Measurements from ENCODE around the gene C6orf62. TPM values are rescaled to one million over a fixed set of nuclear protein-coding genes. Genes with fewer than 3 reads are reported as not detected.
"Not testable (repeated sequence)": the region's sequence is repeated elsewhere in the genome, so short reads cannot be mapped to it uniquely, and the experiment has no call there.

Gene C6orf62
- total and polyA plus RNA-seq, 2 experiments from 2014 or later, result 66.7 to 79.9 TPM

GRCh38 chr6:24738741-24739140 lies 19.8 kb upstream of the C6orf62 start:
- Histone ChIP-seq H3K9me2 (ENCODE audit: insufficient read depth) (peaks cover 8% of the 10 kb centered on the region; the same call in 1 of the 2 replicates), H3F3A (replicated peaks; ENCODE audit: low read depth) (no peaks in the 10 kb centered on the region), H2AFZ (peak overlapping the region; percentile 63), H3K4me2 (no peak overlapping the region), H3K4me1 (ENCODE audit: insufficient read depth) (no peaks in the 10 kb centered on the region), H3K36me3 (ENCODE audit: insufficient read depth) (no peaks in the 10 kb centered on the region), H3K79me2 (replicated peaks; ENCODE audit: insufficient read depth) (no peaks in the 10 kb centered on the region), H3K27ac (ENCODE audit: low read depth) (no peak overlapping the region), H3K27me3 (ENCODE audit: insufficient read depth) (no peaks in the 10 kb centered on the region), H3K4me3 (no peak overlapping the region), H4K20me1 (replicated peaks; ENCODE audit: insufficient read depth) (no peaks in the 10 kb centered on the region)
- no peaks in the 10 kb centered on the region for H3K36me3 Mint-ChIP-seq (ENCODE audit: low read depth)
- TF ChIP-seq STAT1 (IDR thresholded peaks at IDR 0.05; ENCODE audit: unreplicated experiment) (no peak), EZH2 (IDR thresholded peaks at IDR 0.05; ENCODE audit: low read depth, unreplicated experiment) (no peak), ZNF114 (CRISPR knock-in tag; IDR thresholded peaks at IDR 0.05) (no peak)
- TF ChIP-seq, protein P1, sequence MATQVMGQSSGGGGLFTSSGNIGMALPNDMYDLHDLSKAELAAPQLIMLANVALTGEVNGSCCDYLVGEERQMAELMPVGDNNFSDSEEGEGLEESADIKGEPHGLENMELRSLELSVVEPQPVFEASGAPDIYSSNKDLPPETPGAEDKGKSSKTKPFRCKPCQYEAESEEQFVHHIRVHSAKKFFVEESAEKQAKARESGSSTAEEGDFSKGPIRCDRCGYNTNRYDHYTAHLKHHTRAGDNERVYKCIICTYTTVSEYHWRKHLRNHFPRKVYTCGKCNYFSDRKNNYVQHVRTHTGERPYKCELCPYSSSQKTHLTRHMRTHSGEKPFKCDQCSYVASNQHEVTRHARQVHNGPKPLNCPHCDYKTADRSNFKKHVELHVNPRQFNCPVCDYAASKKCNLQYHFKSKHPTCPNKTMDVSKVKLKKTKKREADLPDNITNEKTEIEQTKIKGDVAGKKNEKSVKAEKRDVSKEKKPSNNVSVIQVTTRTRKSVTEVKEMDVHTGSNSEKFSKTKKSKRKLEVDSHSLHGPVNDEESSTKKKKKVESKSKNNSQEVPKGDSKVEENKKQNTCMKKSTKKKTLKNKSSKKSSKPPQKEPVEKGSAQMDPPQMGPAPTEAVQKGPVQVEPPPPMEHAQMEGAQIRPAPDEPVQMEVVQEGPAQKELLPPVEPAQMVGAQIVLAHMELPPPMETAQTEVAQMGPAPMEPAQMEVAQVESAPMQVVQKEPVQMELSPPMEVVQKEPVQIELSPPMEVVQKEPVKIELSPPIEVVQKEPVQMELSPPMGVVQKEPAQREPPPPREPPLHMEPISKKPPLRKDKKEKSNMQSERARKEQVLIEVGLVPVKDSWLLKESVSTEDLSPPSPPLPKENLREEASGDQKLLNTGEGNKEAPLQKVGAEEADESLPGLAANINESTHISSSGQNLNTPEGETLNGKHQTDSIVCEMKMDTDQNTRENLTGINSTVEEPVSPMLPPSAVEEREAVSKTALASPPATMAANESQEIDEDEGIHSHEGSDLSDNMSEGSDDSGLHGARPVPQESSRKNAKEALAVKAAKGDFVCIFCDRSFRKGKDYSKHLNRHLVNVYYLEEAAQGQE (IDR thresholded peaks at IDR 0.05; ENCODE audit: unreplicated experiment), result no peak
- ATAC-seq, result no peak
- H3K9me3 Mint-ChIP-seq, result no peaks in the 10 kb centered on the region
- H3K4me3 Mint-ChIP-seq, result no peak overlapping the region
- H3K27ac Mint-ChIP-seq, result no peak overlapping the region
- no peak for DNase-seq (ENCODE audit: low spot score)
- no peaks in the 10 kb centered on the region for H3K27me3 Mint-ChIP-seq (ENCODE audit: insufficient read depth, low read depth, poor library complexity)
- no peaks in the 10 kb centered on the region for H3K4me1 Mint-ChIP-seq

DNA sequence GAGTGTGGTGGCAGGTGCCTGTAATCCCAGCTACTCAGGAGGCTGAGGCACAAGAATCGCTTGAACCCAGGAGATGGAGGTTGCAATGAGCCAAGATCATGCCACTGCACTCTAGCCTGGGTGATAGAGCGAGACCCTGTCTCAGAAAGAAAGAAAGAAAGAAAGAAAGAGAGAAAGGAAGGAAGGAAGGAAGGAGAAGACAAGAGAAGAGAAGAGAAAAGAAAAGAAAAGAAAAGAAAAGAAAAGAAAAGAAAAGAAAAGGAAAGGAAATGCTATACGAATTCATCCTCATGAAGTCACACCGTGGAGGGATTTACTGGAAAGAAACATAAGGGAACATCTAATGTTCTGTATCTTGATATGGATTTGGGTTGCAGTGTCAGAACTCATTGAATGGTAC lies 15.8 kb upstream of the C6orf62 start:
- H3K27me3 ChIP-seq (ENCODE audit: insufficient read depth); H3K4me1 ChIP-seq (ENCODE audit: insufficient read depth); H3K27ac ChIP-seq (ENCODE audit: low read depth); H3F3A ChIP-seq (replicated peaks; ENCODE audit: low read depth); DNase-seq (ENCODE audit: low spot score); H3K4me3 ChIP-seq; H4K20me1 ChIP-seq (replicated peaks; ENCODE audit: insufficient read depth); H3K4me2 ChIP-seq; H2AFZ ChIP-seq; H3K9me2 ChIP-seq (ENCODE audit: insufficient read depth); H3K27me3 Mint-ChIP-seq (ENCODE audit: insufficient read depth, low read depth, poor library complexity); H3K79me2 ChIP-seq (replicated peaks; ENCODE audit: insufficient read depth); H3K27ac Mint-ChIP-seq; H3K4me3 Mint-ChIP-seq; H3K4me1 Mint-ChIP-seq; ATAC-seq: not testable (repeated sequence)
- H3K36me3 ChIP-seq (ENCODE audit: insufficient read depth), result peaks cover 12% of the 10 kb centered on the region; the same call in 1 of the 2 replicates
- peaks cover 32% of the 10 kb centered on the region for H3K9me3 Mint-ChIP-seq
- peaks cover 18% of the 10 kb centered on the region for H3K36me3 Mint-ChIP-seq (ENCODE audit: low read depth)

GRCh38 chr6:24734166-24734565 lies 15.2 kb upstream of the C6orf62 start:
- H3K27ac Mint-ChIP-seq, result no peak overlapping the region
- no peak overlapping the region for H3K4me3 ChIP-seq
- no peaks in the 10 kb centered on the region for H3K79me2 ChIP-seq (replicated peaks; ENCODE audit: insufficient read depth)
- H3K9me2 ChIP-seq (ENCODE audit: insufficient read depth), result no peaks in the 10 kb centered on the region
- H3K36me3 ChIP-seq (ENCODE audit: insufficient read depth), result peaks cover 12% of the 10 kb centered on the region; the same call in 1 of the 2 replicates
- no peak overlapping the region for H3K27ac ChIP-seq (ENCODE audit: low read depth)
- no peaks in the 10 kb centered on the region for H3K4me1 Mint-ChIP-seq
- H3K9me3 Mint-ChIP-seq, result peaks cover 32% of the 10 kb centered on the region
- no peaks in the 10 kb centered on the region for H4K20me1 ChIP-seq (replicated peaks; ENCODE audit: insufficient read depth)
- H3K27me3 Mint-ChIP-seq (ENCODE audit: insufficient read depth, low read depth, poor library complexity), result peaks cover 5% of the 10 kb centered on the region
- TF ChIP-seq EZH2phosphoT487 (IDR thresholded peaks at IDR 0.05; ENCODE audit: unreplicated experiment) (no peak), CREB1 (CRISPR knock-in tag; IDR thresholded peaks at IDR 0.05; ENCODE audit: low read depth) (no peak), POLR2AphosphoS5 (IDR thresholded peaks at IDR 0.05; ENCODE audit: low read depth) (no peak), JUNB (IDR thresholded peaks at IDR 0.05; ENCODE audit: unreplicated experiment) (no peak)
- no peaks in the 10 kb centered on the region for H3K4me1 ChIP-seq (ENCODE audit: insufficient read depth)
- ATAC-seq, result no peak
- H3K27me3 ChIP-seq (ENCODE audit: insufficient read depth), result no peaks in the 10 kb centered on the region
- DNase-seq (ENCODE audit: low spot score), result no peak
- H2AFZ ChIP-seq, result no peak overlapping the region
- no peak overlapping the region for H3K4me2 ChIP-seq
- H3F3A ChIP-seq (replicated peaks; ENCODE audit: low read depth), result no peaks in the 10 kb centered on the region
- peaks cover 18% of the 10 kb centered on the region for H3K36me3 Mint-ChIP-seq (ENCODE audit: low read depth)
- no peak overlapping the region for H3K4me3 Mint-ChIP-seq

GRCh38 chr6:24731456-24732134 lies 12.6 kb upstream of the C6orf62 start:
- H3K4me1 ChIP-seq (ENCODE audit: insufficient read depth); H2AFZ ChIP-seq; H3K4me3 Mint-ChIP-seq; H4K20me1 ChIP-seq (replicated peaks; ENCODE audit: insufficient read depth); H3K27me3 Mint-ChIP-seq (ENCODE audit: insufficient read depth, low read depth, poor library complexity); H3K79me2 ChIP-seq (replicated peaks; ENCODE audit: insufficient read depth); H3K4me3 ChIP-seq; H3F3A ChIP-seq (replicated peaks; ENCODE audit: low read depth); H3K27ac Mint-ChIP-seq; ATAC-seq; H3K27me3 ChIP-seq (ENCODE audit: insufficient read depth); H3K4me1 Mint-ChIP-seq; H3K9me2 ChIP-seq (ENCODE audit: insufficient read depth); H3K4me2 ChIP-seq; H3K27ac ChIP-seq (ENCODE audit: low read depth): not testable (repeated sequence)
- H3K9me3 Mint-ChIP-seq, result peaks cover 32% of the 10 kb centered on the region
- H3K36me3 ChIP-seq (ENCODE audit: insufficient read depth), result peaks cover 12% of the 10 kb centered on the region; the same call in 1 of the 2 replicates
- peak; percentile 14 for DNase-seq (ENCODE audit: low spot score)
- peaks cover 18% of the 10 kb centered on the region for H3K36me3 Mint-ChIP-seq (ENCODE audit: low read depth)
